Smooth muscle cell (in vitro differentiated cells): ENCODE results near the gene PIP5K1B. TPM values are rescaled to one million over a fixed set of nuclear protein-coding genes. Genes with fewer than 3 reads are reported as not detected.

Experiments
- DNase-seq: peaks from one replicate; lab custom pipeline; 2025; ENCODE audit not compliant: unreplicated experiment; lab: John Stamatoyannopoulos, UW
- H2AFZ ChIP-seq: fragments of 200-600 bp; sonication (generic); 2 replicates; pipeline ENCODE4 v1.6.0; 2016; ENCODE audit warnings: antibody characterized with exemption, low read depth, mild to moderate bottlenecking
- H3F3A ChIP-seq: fragments of 200-600 bp; sonication (generic); 2 replicates; pipeline ENCODE4 v1.6.0; 2017; ENCODE audit warnings: antibody characterized with exemption, low read depth
- H3K27ac ChIP-seq: fragments of 200-600 bp; sonication (generic); 2 replicates; pipeline ENCODE4 v1.5.1; 2016; ENCODE audit warnings: low read depth, mild to moderate bottlenecking
- H3K27me3 ChIP-seq: fragments of 200-600 bp; sonication (generic); 2 replicates; pipeline ENCODE4 v1.6.1; 2016; ENCODE audit warnings: low read depth, mild to moderate bottlenecking
- H3K36me3 ChIP-seq: fragments of 200-600 bp; sonication (generic); 2 replicates; pipeline ENCODE4 v1.5.1; 2016; ENCODE audit warnings: low read depth
- H3K4me1 ChIP-seq: fragments of 200-600 bp; sonication (generic); 2 replicates; pipeline ENCODE4 v1.5.1; 2016; ENCODE audit warnings: low read depth
- H3K4me2 ChIP-seq: fragments of 200-600 bp; sonication (generic); 2 replicates; pipeline ENCODE4 v1.6.0; 2016; ENCODE audit warnings: mild to moderate bottlenecking
- H3K4me3 ChIP-seq: fragments of 200-600 bp; sonication (generic); 2 replicates; pipeline ENCODE4 v1.5.1; 2016; ENCODE audit warnings: mild to moderate bottlenecking
- H3K79me2 ChIP-seq: fragments of 200-600 bp; sonication (generic); 2 replicates; pipeline ENCODE4 v1.6.0; 2016; ENCODE audit warnings: low read depth, mild to moderate bottlenecking
- H3K9ac ChIP-seq: fragments of 200-600 bp; sonication (generic); 2 replicates; pipeline ENCODE4 v1.6.0; 2016; ENCODE audit warnings: low read depth
- H3K9me3 ChIP-seq: fragments of 200-600 bp; sonication (generic); replicated peaks from 2 replicates; pipeline ENCODE4 v1.5.1; 2016; ENCODE audit warnings: low read depth
- H4K20me1 ChIP-seq: fragments of 200-600 bp; sonication (generic); 2 replicates; pipeline ENCODE4 v1.6.0; 2016; ENCODE audit warnings: low read depth
- CTCF ChIP-seq: fragments of 200-600 bp; sonication (generic); IDR thresholded peaks from 2 replicates; pipeline ENCODE4 v1.5.1; 2017; ENCODE audit warnings: borderline replicate concordance, mild to moderate bottlenecking, antibody characterized with exemption; ENCODE audit not compliant: insufficient read depth, poor library complexity, severe bottlenecking
- WGBS: methylation state at CpG from one replicate; pipeline ENCODE4 v1.1.7; 2016; ENCODE audit warnings: low lambda C conversion rate; 5-methylcytosine and 5-hydroxymethylcytosine counted together
- polyA plus RNA-seq: library from polyadenylated mRNA; unstranded; fragments of >200 nt; fragmentation: Nextera tagmentation; extraction: Ambion mirVana; gene quantifications from 2 replicates; pipeline ENCODE4 v1.2.1, GENCODE V29; 2016
- total RNA-seq: library from RNA; depleted of rRNA; stranded (reverse); fragments of >200 nt; gene quantifications from 2 replicates; pipeline ENCODE4 v1.2.3, GENCODE V29; 2014

Gene PIP5K1B
- total and polyA plus RNA-seq, 2 experiments from 2014 or later, result not detected

DNA sequence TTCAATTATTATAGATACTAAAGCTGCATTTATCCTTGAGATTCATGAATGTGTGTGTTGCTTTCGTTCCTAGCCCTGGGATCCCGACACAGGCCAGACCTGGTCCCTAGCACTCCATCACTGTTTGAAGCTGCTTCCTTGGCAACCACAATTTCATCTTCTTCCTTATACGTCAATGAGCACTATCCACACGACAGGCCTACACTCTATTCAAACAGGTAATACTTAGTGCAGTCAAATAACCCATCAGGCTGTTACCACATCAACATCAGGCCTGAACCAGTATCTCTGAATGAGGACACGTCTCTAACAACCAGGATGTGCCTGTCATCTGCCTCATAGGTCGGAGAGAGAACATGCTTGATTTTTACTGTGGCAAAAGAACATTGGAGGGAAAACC, 235.5 kb downstream of the PIP5K1B start:
- Histone ChIP-seq H3F3A (no peaks in the 10 kb centered on the region), H3K9me3 (no peaks in the 10 kb centered on the region), H3K4me2 (no peak overlapping the region), H3K79me2 (no peaks in the 10 kb centered on the region), H2AFZ (no peak overlapping the region), H3K4me3 (no peak overlapping the region), H3K9ac (no peak overlapping the region), H3K27me3 (no peaks in the 10 kb centered on the region), H3K36me3 (no peaks in the 10 kb centered on the region), H3K27ac (no peak overlapping the region), H4K20me1 (no peaks in the 10 kb centered on the region), H3K4me1 (no peaks in the 10 kb centered on the region)
- DNase-seq, result no peak
- no peak for TF ChIP-seq CTCF
- 87% methylated on average over 6 of the region's 6 CpGs for WGBS

DNA sequence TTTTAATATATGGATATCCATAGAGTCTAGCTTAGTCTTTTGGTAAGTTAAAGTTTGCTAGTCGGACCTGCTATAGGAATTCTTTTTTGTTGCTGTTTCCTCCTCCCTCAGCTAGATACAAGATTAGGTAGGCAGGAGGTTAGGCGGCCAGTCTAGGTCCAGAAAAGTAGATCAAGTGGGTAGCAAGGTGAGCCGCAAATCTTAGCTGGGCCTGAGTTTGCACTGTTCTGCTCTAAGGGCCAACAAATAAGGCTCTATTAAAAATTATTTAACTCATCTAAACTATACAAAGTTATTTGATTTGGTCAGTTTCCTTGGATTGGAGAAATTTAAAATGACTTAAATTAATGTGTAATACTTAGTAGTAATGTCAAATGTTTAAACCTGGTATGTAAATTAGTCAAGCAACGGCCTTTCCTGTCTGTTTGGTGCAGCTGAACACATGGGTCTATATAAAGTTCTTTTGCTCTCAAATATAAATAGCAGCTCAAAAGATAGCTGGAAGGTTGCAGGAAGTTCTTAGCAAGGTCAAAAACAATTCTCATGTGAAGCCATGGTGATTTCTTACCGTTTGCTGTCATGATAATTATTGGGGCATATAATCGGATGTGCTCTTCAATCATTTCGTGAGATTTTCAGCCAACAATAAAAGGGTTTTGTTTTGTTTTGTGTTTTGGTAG, 236.9 kb downstream of the PIP5K1B start:
- no peaks in the 10 kb centered on the region for H3F3A ChIP-seq
- DNase-seq, result no peak
- H3K4me1 ChIP-seq, result no peaks in the 10 kb centered on the region
- H3K27ac ChIP-seq, result no peak overlapping the region
- no peaks in the 10 kb centered on the region for H3K27me3 ChIP-seq
- TF ChIP-seq CTCF, result no peak
- no peak overlapping the region for H2AFZ ChIP-seq
- no peaks in the 10 kb centered on the region for H3K36me3 ChIP-seq
- H3K79me2 ChIP-seq, result no peaks in the 10 kb centered on the region
- no peak overlapping the region for H3K4me3 ChIP-seq
- H3K4me2 ChIP-seq, result no peak overlapping the region
- H3K9ac ChIP-seq, result no peak overlapping the region
- H4K20me1 ChIP-seq, result no peaks in the 10 kb centered on the region
- WGBS, result 94% methylated on average over 7 of the region's 7 CpGs
- H3K9me3 ChIP-seq, result no peaks in the 10 kb centered on the region

DNA sequence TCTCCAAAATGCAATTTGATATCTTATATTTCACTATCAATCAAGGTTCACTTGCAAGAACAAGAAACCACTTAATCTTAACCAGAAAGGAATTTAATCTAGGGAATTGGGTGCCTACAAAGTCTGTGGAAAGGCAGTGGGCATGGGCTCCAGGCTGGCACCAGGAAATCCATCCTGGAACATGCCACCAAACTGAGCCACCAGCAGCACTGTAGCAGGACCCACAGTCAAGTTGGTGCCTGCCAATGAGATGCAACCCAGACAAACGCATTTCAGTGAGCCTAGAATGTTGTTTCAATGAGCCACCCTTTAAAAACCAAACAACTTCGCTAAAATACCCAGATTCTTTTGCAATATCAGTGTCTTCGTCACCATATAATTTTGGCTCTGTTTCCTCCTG, 237.8 kb downstream of the PIP5K1B start:
- Histone ChIP-seq H3K79me2 (no peaks in the 10 kb centered on the region), H3K4me1 (no peaks in the 10 kb centered on the region), H3K27ac (no peak overlapping the region), H3K27me3 (no peaks in the 10 kb centered on the region), H3K36me3 (no peaks in the 10 kb centered on the region), H3K4me3 (no peak overlapping the region), H2AFZ (no peak overlapping the region), H3K4me2 (no peak overlapping the region), H3F3A (no peaks in the 10 kb centered on the region), H3K9me3 (no peaks in the 10 kb centered on the region), H4K20me1 (no peaks in the 10 kb centered on the region), H3K9ac (no peak overlapping the region)
- TF ChIP-seq CTCF, result no peak
- WGBS, result 86% methylated on average over 3 of the region's 3 CpGs
- no peak for DNase-seq

DNA sequence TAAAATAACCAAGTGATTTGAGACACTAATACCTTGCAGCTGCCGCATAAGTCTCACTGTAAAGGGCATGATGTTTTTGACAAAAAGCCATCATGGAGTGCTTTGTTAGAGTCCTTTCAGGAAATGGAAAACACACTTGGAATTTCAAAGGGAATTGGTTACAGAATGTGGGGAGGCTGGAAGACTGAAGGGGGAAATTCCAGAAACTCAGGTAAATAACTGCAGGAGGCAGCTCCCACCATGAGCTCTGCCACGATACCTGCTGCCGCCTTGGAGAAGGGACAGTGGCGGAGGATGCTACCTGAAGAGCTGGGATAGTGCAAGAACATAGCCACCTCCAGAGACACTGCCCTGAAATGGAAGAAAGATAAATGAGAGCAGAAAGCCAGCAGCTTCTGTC, 242.0 kb downstream of the PIP5K1B start:
- no peaks in the 10 kb centered on the region for H3F3A ChIP-seq
- no peaks in the 10 kb centered on the region for H3K79me2 ChIP-seq
- no peaks in the 10 kb centered on the region for H4K20me1 ChIP-seq
- no peaks in the 10 kb centered on the region for H3K4me1 ChIP-seq
- H3K4me2 ChIP-seq, result no peak overlapping the region
- H3K36me3 ChIP-seq, result no peaks in the 10 kb centered on the region
- no peak overlapping the region for H3K27ac ChIP-seq
- no peak overlapping the region for H3K4me3 ChIP-seq
- no peaks in the 10 kb centered on the region for H3K27me3 ChIP-seq
- TF ChIP-seq CTCF, result no peak
- 75% methylated on average over 4 of the region's 4 CpGs for WGBS
- no peak overlapping the region for H3K9ac ChIP-seq
- DNase-seq, result no peak
- no peak overlapping the region for H2AFZ ChIP-seq
- H3K9me3 ChIP-seq, result no peaks in the 10 kb centered on the region
